NCI-H146 treated with DMSO at 0.1 percent for 48 hours (cell line): ENCODE measurements around the gene UCHL5.
A peak's percentile ranks its signal among the peaks of the same experiment; 100 is the strongest.

ENCODE experiments used
- DNase-seq: peaks from one replicate; lab custom pipeline; 2025; ENCODE audit not compliant: unreplicated experiment; lab: John Stamatoyannopoulos, UW

UCHL5 gene, protein sequence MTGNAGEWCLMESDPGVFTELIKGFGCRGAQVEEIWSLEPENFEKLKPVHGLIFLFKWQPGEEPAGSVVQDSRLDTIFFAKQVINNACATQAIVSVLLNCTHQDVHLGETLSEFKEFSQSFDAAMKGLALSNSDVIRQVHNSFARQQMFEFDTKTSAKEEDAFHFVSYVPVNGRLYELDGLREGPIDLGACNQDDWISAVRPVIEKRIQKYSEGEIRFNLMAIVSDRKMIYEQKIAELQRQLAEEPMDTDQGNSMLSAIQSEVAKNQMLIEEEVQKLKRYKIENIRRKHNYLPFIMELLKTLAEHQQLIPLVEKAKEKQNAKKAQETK

DNA sequence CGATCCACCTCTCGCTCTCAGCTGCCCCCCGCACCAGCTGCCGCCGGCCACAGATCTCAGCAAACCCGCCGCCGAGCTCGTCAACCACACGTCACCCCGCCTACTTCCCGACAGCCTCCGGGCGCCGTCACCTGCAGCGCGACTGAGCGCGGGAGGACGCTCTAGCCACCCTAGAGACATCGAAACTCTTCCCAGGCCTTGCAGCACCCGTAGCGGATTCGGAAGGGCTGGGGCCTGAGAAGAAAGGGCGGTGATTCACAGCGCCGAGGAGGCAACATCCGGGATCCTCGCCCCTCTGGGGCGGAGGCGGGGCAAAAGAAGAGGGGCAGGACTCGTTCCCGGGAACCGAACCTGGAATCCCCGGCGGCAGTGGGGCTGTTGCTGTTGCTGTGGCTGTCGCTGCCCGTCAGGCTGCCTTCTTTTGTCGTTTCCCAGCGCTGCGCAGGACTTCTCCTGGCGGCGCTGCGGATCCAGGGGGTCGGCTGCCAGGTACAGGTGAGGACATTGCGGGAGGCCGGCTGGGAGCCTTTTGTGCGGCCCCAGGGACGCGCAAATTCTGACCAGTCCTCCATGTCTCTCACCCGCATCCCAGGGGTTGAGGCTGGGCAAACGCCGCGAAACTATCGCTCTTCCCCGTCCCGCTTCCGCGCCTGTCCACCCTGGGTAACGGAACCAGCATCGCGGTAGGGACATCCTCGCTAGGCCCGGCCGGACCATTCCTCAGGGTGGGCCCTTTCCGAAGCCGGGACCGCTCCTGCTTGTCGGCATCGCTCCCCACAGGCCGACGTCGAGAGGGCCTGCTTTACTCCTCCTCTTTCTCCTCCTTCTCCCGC is at the start of gene UCHL5, which contains the start of gene RO60:
Gene UCHL5 (minus strand): TSS at position 79 of the 833 bp plus-strand sequence. CDS start 100 bp downstream, outside the sequence.
Gene RO60 (plus strand): TSS at position 331 of the 833 bp plus-strand sequence. CDS start 9,443 bp downstream, outside the sequence.
- peak; percentile 97 for DNase-seq

- no peak for DNase-seq
Observed at GRCh38 chr1:193108471-193108870, 49.3 kb upstream of the UCHL5 start.

DNA sequence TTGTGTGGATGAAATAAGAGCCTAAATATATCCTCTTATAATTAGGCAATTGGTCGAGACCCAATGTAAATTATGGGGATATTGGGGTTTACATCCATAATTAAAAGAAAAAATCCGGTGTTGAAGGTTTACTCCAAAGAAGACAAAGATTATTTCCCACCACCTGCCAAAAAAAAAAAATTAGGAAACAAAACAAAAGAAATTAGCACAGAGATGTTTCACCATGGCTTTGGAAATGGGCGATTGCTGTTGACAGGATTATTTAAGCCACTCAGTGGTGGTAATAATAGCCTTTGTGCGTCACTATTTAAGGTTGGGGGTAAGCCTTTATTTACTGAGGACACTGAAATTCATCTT is 46.6 kb upstream of the UCHL5 start:
- no peak for DNase-seq

DNA sequence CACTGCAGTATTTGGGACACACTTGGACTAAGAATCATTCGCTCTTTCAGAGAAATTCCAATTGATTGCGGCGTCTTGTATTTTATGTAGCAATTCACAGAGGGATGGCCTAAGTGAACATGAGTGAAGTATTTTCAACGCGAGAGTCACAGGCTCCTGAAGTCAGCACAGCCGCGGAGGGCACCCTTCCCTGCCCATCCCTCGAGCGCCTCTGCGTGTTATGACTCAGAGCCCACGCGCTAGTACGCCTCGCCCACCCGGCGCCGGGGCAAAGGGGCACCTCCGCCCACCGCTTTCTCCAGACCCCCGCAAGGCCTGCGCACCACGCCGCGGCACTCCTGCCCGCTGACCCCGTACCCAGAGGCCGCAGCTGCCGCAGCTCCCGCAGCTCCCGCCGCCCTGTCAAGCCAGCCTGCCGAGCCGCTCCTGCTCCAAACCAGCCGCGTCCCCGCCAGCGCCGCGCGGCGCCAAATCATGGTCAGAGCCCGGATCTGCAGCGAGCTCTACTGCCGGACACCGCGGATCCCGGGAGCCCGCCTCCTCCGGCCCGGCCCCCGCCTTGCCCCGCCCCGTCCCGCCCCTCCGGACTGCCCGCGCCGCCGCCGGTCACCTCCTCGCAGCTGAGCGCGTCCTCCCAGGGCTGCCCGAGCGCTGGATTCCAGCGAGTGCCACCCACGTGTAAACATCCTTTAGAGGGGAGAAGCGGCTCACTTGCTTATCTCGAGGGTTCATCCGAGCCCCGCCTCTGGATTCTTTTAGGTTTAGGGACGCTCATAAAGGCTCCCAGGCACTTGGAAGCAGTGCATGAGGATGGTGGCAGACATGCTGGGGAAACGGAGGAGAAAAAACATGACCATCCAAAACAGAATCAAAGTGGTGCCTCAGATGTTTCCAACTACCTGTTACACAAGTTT is 46.0 kb upstream of the UCHL5 start, which contains the start of gene GLRX2:
Gene GLRX2 (minus strand): TSS at position 508 of the 914 bp plus-strand sequence. CDS start 32 bp downstream, at position 476.
- peak; percentile 78 for DNase-seq

GRCh38 chr1:193104502-193104906 is 45.3 kb upstream of the UCHL5 start:
- DNase-seq, result peak; percentile 40

GRCh38 chr1:193103759-193104501 is 44.8 kb upstream of the UCHL5 start:
- DNase-seq, result no peak

GRCh38 chr1:193102662-193103061 is 43.5 kb upstream of the UCHL5 start:
- DNase-seq, result no peak

DNA sequence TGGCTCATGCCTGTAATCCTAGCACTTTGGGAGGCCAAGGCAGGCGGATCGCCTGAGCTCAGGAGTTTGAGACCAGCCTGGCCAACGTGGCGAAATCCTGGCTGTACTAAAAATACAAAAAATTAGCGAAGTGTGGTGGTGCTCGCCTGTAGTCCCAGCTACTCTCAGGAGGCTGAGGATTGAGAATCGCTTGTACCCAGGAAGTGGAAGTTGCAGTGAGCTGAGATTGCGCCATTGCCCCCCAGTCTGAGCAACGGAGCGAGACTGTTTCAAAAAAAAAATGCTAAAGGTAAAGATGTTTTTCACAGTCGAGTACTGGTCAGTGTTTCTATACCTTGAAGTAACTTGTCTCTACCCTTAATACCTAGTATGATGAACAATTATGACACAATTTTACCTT is 35.0 kb upstream of the UCHL5 start:
- DNase-seq, result no peak

GRCh38 chr1:193090865-193091264 is 31.7 kb upstream of the UCHL5 start:
- no peak for DNase-seq

DNA sequence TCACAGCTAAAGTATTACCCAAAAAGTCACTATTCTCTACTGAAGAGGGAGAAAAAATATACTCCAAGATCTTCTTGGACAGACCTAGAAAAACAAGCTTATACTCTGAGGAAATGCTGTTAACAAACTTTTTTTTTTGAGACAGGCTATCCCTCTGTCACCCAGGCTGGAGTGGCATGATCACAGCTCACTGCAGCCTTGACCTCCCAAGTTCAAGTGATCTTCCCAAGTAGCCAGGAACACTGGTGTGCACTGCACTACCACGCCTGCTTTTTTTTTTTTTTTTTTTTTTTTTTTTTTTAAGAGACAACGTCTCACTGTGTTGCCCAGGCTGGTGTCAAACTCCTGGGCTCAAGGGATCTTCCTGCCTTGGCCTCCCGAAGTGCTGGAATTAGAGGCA is 28.7 kb upstream of the UCHL5 start:
- DNase-seq, result no peak

- DNase-seq, result no peak
Observed at GRCh38 chr1:193086342-193086741, 27.2 kb upstream of the UCHL5 start.

- no peak for DNase-seq
Observed at GRCh38 chr1:193085263-193085662, 26.1 kb upstream of the UCHL5 start.

GRCh38 chr1:193083365-193084088 is 24.4 kb upstream of the UCHL5 start:
- DNase-seq, result no peak

DNA sequence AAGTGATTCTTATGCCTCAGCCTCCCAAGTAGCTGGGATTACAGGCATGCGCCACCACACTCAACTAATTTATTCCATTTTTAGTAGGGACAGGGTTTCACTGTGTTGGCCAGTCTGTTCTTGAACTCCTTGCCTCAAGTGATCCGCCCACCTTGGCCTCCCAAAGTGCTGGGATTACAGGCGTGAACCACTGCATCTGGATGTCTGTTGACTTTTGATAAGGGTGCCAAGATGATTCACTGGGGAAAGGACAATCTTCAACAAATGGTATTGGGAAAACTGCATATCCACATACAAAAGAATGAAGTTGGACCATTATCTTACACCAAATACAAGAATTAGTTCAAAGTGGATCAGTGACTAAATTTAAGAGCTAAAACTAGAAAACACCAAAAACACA is 20.0 kb upstream of the UCHL5 start:
- DNase-seq, result no peak

GRCh38 chr1:193077991-193078390 is 18.8 kb upstream of the UCHL5 start:
- no peak for DNase-seq

DNA sequence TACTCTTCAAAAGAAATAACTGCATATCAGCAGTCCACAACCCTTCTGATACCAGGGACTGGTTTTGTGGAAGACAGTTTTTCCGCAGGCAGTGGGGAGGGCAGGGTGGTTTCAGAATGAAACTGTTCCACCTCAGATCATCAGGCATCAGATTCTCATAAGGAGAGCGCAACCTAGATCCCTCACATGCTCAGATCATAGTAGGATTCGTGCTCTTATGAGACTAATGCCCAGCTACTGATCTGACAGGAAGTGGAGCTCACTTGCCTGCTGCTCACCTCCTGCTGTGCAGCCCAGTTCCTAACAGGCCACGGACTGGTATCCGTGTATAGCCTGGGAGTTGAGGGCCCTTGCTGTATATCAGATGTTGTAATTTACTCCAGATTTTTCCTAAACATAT is 11.8 kb upstream of the UCHL5 start:
- DNase-seq, result no peak

DNA sequence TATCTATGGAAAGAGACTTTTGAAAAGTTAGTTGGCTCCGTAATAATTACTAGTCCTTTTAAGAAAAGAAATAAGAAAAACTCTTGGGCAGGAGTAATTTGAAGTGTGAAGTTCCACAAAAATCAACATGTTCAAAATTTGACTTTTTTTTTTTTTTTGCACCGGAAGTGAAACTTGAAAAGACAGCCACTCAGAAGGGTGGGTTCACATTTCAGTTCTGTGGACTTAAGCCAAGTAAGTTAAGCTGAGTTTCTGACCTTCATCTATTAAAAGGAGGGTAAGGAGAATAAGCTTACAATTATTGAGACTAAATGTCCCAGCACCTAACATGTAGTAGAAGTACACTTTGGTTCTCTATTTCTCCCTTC is 11.2 kb upstream of the UCHL5 start:
- DNase-seq, result no peak

DNA sequence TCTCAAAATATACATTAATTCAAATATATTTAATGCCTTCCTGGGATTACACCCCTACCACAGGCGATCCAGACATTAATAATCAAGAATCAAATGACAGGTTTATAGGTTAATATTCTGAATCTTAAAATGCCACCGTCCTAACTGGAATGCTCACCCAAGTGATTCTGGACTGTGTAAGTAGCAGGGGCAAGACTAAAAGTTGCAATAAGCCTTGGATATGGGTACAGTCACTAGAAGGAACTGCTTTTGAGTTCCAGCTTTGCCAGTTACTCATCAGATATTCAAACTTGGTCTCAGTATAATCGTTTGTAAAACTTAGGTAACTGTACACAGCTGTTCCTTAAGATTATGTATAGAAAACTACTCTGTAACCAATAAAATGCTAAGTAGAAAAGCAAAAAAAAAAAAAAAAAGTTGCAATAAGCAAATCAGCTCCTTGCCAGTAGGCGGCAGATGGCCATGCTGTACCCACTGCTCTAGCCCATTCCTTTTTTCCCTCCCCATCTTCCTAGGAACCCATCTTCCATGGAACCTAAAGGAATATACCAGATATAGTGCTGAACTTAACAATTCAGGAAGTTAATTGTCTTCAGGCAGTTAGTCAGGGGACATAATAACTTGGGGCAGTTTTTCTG is 10.7 kb upstream of the UCHL5 start:
- DNase-seq, result no peak

DNA sequence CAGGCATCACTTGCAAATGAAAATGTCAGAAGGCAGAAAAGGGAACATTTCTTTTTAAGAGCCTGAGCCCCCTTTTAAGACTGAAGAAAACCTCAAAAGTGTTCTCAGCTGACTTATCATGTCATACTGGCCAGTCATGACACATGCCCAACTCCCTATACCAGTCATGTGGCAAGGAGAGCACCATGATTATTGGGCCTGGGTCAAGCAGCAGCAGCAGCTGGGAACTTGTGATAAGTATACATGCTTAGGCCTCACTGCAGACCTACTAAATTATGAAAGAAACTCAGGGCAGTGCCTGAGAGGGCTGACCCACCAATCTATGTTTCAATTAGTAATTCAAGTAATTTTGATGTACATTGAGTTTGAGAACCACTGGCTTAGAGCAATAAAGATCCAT is 8.9 kb upstream of the UCHL5 start:
- no peak for DNase-seq
